ENCODE measurements around the gene AP3S1.

The AP3S1 gene

DNA sequence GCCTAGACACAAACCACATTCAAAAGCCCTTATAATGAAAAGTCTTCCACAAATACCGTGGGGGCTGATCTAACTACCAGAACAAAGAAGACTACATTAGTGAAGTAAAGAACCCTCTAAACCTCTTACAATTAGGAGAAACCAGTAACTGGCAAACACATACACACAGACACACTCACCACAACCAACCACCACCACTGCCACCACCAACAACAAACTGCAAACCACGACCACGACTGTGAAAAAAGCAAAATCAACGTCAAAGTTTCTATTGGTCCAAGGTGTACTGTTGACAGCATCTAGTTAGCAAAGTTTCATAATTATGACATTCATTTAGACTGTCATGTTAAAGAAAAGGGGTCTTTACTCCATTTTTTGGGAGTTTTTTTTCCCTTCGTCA is 28.0 kb upstream of the AP3S1 start:
- H3K4me3 ChIP-seq (ENCODE audit: low read depth, low read length), result no peak overlapping the region
- DNase-seq (ENCODE audit: low read depth), result no peak
- TF ChIP-seq, protein P1, sequence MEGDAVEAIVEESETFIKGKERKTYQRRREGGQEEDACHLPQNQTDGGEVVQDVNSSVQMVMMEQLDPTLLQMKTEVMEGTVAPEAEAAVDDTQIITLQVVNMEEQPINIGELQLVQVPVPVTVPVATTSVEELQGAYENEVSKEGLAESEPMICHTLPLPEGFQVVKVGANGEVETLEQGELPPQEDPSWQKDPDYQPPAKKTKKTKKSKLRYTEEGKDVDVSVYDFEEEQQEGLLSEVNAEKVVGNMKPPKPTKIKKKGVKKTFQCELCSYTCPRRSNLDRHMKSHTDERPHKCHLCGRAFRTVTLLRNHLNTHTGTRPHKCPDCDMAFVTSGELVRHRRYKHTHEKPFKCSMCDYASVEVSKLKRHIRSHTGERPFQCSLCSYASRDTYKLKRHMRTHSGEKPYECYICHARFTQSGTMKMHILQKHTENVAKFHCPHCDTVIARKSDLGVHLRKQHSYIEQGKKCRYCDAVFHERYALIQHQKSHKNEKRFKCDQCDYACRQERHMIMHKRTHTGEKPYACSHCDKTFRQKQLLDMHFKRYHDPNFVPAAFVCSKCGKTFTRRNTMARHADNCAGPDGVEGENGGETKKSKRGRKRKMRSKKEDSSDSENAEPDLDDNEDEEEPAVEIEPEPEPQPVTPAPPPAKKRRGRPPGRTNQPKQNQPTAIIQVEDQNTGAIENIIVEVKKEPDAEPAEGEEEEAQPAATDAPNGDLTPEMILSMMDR (IDR thresholded peaks at IDR 0.05; ENCODE audit: control insufficient read depth, extremely low read depth, insufficient read depth), result no peak

DNA sequence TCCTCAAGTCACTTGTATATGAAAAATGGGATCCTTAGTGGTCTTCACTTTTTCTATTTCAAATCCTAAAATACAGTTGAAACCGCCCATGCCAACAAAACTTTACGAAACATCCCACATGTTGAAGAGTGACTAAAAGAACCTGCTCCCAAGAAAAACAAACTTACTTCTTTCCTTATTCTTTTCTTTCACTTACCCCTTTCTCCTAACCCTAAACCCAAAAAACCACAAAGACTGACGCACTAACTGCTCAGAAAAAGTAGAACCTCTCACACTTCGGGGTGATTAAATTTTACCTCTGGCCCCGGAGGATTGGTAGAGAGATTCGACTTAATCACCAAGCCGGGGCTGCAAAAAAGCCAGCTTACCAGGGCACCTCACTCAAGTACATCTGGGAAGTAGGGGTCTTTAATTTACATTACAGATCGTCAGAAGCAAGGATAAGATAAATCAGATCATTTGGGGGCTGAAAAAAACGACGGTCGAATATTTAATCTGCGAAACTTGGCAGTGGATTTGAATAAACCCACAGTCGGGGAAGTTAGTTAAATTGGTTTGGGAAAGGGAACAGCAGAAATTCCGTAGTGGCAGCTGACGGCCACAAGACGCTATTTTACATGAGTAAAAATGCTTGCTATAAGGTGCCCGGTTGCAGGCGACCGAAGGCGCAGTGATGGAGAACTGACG is 26.6 kb upstream of the AP3S1 start:
- TF ChIP-seq, protein P1 (IDR thresholded peaks at IDR 0.05; ENCODE audit: control insufficient read depth, extremely low read depth, insufficient read depth), result no peak
- H3K4me3 ChIP-seq (ENCODE audit: low read depth, low read length), result no peak overlapping the region
- DNase-seq (ENCODE audit: low read depth), result no peak

DNA sequence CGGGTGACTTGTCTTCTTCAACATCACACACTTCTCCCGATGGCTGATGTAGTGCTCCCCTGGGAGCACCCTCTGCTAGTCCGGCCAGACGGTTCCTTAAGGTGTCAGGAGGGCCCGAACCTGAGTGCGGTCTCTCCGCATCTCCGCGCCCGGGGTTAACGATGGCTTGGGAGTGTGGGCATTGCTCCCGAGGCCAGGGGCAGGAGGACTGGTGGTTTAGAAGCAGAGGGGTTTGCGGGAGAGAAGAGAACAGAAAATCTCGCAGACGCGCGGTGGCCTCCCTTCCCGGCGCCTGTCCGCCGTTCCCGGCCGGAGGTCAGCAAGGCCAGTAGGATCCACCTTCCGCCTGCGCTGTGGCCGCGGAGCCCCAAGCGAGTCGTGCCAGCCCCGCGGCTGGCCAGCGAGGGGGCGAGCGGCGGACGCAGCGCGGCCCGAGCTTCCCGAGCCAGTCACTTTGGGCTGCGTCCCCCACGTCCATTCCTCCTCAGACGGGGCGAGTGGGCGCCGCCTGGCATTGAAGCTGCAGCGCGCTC is 26.0 kb upstream of the AP3S1 start:
- H3K4me3 ChIP-seq (ENCODE audit: low read depth, low read length), result no peak overlapping the region
- TF ChIP-seq, protein P1 (IDR thresholded peaks at IDR 0.05; ENCODE audit: control insufficient read depth, extremely low read depth, insufficient read depth), result no peak

DNA sequence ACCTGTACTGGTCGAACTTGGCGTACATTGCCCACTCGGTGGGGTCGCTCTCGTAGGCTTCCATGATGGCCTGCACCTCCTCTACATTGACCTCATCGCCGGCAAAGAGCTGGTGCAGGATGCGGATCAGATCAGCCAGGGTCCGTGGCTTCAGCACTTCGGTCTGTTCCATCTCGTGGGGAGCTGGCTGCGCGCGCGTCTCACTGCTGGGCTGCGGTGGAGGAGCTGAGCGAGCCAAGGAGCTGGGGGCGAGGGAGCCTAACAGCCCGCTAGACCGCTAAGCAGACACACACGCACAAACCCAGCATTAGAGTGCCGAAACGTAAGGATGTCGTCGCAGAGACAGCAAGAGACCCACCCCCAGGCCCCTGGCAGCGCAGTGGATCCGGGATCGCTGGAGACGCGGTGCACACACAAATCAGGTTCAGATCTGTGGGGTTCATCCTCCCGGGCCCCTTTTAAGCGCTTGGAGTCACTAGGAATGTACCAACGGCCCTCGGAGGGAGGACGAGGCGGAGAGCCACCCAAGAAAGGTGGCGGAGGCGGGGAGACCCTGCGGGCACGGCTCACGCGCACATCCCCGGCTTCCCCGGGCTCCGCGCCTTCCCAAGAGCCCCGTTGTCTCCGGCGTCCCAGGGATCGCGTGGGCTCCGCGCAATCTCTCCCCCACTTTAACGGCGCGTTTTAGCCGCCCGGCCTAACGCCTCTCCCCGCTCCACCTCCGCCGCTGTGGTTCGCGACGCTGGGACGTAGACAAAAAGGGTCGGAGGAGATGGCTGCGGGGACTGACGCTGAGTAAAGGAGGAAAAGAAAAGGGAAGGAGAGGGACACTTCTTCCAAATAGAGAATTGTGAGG is 25.3 kb upstream of the AP3S1 start, which contains the start of gene CDO1:
CDO1 (minus strand) TSS at position 434 of the 856 bp plus-strand sequence; CDS start at position 172, 262 bp downstream.
- DNase-seq (ENCODE audit: low read depth), result no peak

More for the DNA sequence above, 26.0 kb upstream of the AP3S1 start:
- DNase-seq (ENCODE audit: low read depth), result no peak

DNA sequence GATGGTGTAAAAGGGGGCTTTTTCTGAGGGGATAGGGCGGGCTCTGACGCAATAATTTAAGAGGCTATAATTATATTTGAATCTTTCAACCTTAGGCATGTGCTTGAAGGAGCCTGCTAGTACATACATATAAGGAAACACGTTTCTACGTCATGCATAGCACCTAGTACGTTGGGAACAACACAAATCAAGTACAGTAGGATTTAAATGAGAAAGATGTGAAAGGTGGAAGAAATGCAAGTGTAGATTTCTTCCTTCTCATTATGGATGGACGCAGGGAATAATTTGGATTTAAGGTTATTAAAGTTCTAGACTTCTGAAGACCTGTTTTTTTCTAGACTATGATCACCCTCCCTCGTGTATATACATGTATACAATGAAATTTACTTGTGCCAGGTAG is 24.3 kb upstream of the AP3S1 start:
- TF ChIP-seq, protein P1 (IDR thresholded peaks at IDR 0.05; ENCODE audit: control insufficient read depth, extremely low read depth, insufficient read depth), result no peak
- DNase-seq (ENCODE audit: low read depth), result no peak
- H3K4me3 ChIP-seq (ENCODE audit: low read depth, low read length), result no peak overlapping the region

More for the DNA sequence above, 25.3 kb upstream of the AP3S1 start, which contains the start of gene CDO1:
- TF ChIP-seq, protein P1 (IDR thresholded peaks at IDR 0.05; ENCODE audit: control insufficient read depth, extremely low read depth, insufficient read depth), result no peak
- no peak within 1 kb of the TSS for H3K4me3 ChIP-seq (ENCODE audit: low read depth, low read length)

DNA sequence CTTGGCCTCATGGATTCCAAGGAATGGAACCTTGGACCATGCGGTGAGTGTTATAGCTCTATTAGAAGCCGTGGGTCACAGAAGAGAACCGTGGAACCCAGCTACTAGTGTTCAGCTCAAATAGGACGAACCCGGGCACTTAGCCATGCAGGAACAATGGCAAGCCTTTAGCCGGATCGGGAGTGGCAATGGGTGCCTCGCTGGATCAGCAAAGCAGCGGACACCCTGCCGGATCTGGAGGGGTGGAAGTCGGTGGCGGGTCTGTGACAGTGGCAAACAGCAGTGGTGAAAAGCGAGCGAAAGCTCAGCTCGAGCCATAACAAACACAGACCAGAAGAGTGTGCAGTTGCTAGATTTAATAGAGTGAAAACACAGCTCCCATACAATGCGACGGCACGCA is 22.9 kb upstream of the AP3S1 start:
- H3K4me3 ChIP-seq (ENCODE audit: low read depth, low read length), result no peak overlapping the region
- TF ChIP-seq, protein P1 (IDR thresholded peaks at IDR 0.05; ENCODE audit: control insufficient read depth, extremely low read depth, insufficient read depth), result no peak
- DNase-seq (ENCODE audit: low read depth), result no peak
